ENCODE data around the gene NTRK2.

NTRK2 gene

GRCh38 chr9:84681516-84682285, 12.2 kb downstream of the NTRK2 start:
- no peak for DNase-seq

GRCh38 chr9:84686068-84686467, 16.5 kb downstream of the NTRK2 start:
- no peak for DNase-seq

GRCh38 chr9:84688956-84689355, 19.4 kb downstream of the NTRK2 start:
- no peak for DNase-seq

- DNase-seq, result no peak
Observed at GRCh38 chr9:84691634-84692033, 22.1 kb downstream of the NTRK2 start.

GRCh38 chr9:84694248-84694647, 24.7 kb downstream of the NTRK2 start:
- DNase-seq, result no peak

GRCh38 chr9:84697042-84697441, 27.5 kb downstream of the NTRK2 start:
- no peak for DNase-seq

GRCh38 chr9:84697509-84698114, 28.1 kb downstream of the NTRK2 start:
- peak in 34 of 56 donors; percentile 11 to 75 (median 39) for DNase-seq

GRCh38 chr9:84698323-84698722, 28.8 kb downstream of the NTRK2 start:
- DNase-seq, result no peak

GRCh38 chr9:84699984-84700383, 30.5 kb downstream of the NTRK2 start:
- peak in 1 of 56 donors; percentile 12 for DNase-seq

GRCh38 chr9:84701801-84702200, 32.3 kb downstream of the NTRK2 start:
- DNase-seq, result no peak

- DNase-seq, result peak in 2 of 56 donors; percentile 8 to 59
Observed at GRCh38 chr9:84702471-84702870, 32.9 kb downstream of the NTRK2 start.

GRCh38 chr9:84703793-84704192, 34.3 kb downstream of the NTRK2 start:
- no peak for DNase-seq

GRCh38 chr9:84705128-84705527, 35.6 kb downstream of the NTRK2 start:
- DNase-seq, result peak in 9 of 56 donors; percentile 8 to 53 (median 29)

GRCh38 chr9:84708400-84708799, 38.9 kb downstream of the NTRK2 start:
- no peak for DNase-seq

GRCh38 chr9:84709056-84709455, 39.5 kb downstream of the NTRK2 start:
- no peak for DNase-seq

- no peak for DNase-seq
Observed at GRCh38 chr9:84710701-84711397, 41.3 kb downstream of the NTRK2 start.

GRCh38 chr9:84711398-84711777, 41.9 kb downstream of the NTRK2 start:
- no peak for DNase-seq

GRCh38 chr9:84711936-84712335, 42.4 kb downstream of the NTRK2 start:
- peak in 27 of 56 donors; percentile 6 to 76 (median 29) for DNase-seq

- DNase-seq, result no peak
Observed at GRCh38 chr9:84716217-84716616, 46.7 kb downstream of the NTRK2 start.

GRCh38 chr9:84718476-84718875, 48.9 kb downstream of the NTRK2 start:
- DNase-seq, result no peak

- no peak for DNase-seq
Observed at GRCh38 chr9:84722388-84722989, 53.0 kb downstream of the NTRK2 start.

GRCh38 chr9:84723426-84723825, 53.9 kb downstream of the NTRK2 start:
- DNase-seq, result no peak

Data from nucleus accumbens (tissue), 56 donors.